Activated B cell treated with CpG ODN at 0.5 μM for 24 hours (primary cell): Measurements from ENCODE around the gene MED13. TPM values are rescaled to one million over a fixed set of nuclear protein-coding genes. Genes with fewer than 3 reads are reported as not detected.
A peak's percentile ranks its signal among the peaks of the same experiment; 100 is the strongest.

Source experiments
- ATAC-seq: fragments of 200-7000 bp; cut with Tn5 transposase; one replicate; pipeline ENCODE4 v1.10.0; 2021; ENCODE audit warnings: low read depth, mild to moderate bottlenecking, moderate library complexity
- CTCF ChIA-PET: fragments of 350-600 bp; sonication (Branson Sonifier 250); formaldehyde crosslinking; loops from one replicate; lab custom pipeline; 2021; ENCODE audit warnings: antibody characterized with exemption; lab: Charles Lee
- POLR2A ChIA-PET: fragments of 350-600 bp; sonication (Branson Sonifier 250); formaldehyde crosslinking; loops from one replicate; lab custom pipeline; 2021; ENCODE audit warnings: antibody characterized with exemption; lab: Charles Lee
- DNase-seq: peaks from one replicate; pipeline ENCODE4 v3.0.0; 2022
- H3K27ac Mint-ChIP-seq: one replicate; pipeline ENCODE4 v1.8.0; 2020; ENCODE audit warnings: mixed read lengths
- H3K27me3 Mint-ChIP-seq: one replicate; pipeline ENCODE4 v1.8.0; 2021; ENCODE audit warnings: mixed read lengths
- H3K36me3 Mint-ChIP-seq: one replicate; pipeline ENCODE4 v1.8.0; 2021; ENCODE audit warnings: low read depth, mixed read lengths
- H3K4me1 Mint-ChIP-seq: one replicate; pipeline ENCODE4 v1.8.0; 2021; ENCODE audit warnings: mixed read lengths
- H3K4me3 Mint-ChIP-seq: one replicate; pipeline ENCODE4 v1.8.0; 2020; ENCODE audit warnings: mild to moderate bottlenecking, mixed read lengths
- H3K9me3 Mint-ChIP-seq: one replicate; pipeline ENCODE4 v1.8.0; 2020; ENCODE audit warnings: mixed read lengths
- intact Hi-C: fragments of 100-400 bp; cut with micrococcal nuclease; formaldehyde crosslinking; loops from one replicate; pipeline ENCODE4 v1.15.1; 2024
- total RNA-seq: library from RNA; stranded (reverse); gene quantifications from 2 replicates; pipeline ENCODE4 v1.2.3, GENCODE V29; 2022
- TF ChIP-seq, protein P1 (sequence below): fragments of 200-600 bp; IDR thresholded peaks from one replicate; pipeline ENCODE4 v1.8.0; 2022; ENCODE audit warnings: antibody characterized with exemption, mild to moderate bottlenecking

MED13 gene
- total RNA-seq, 1 donor from 2014 or later, result 101 TPM

DNA sequence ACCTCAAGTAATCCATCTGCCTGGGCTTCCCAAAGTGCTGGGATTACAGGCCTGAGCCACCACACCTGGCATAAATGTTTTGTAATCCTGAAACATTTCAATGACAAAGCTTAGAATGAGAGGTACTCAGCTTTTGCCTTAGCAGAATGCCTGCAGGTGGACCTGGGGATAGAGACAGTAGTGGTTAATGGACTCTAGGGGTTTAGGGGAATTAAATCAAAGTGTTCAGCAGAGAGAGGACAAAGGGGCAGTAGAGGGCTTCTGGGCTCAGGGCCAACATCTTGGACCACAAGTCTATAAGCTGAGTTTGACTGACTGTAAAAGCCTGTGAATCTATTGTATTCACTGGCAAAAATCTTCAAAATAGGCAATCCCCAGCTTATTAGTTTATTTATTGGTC lies 36.0 kb upstream of the MED13 start:
- no peak for DNase-seq
- CTCF ChIA-PET, result interaction anchor here (0.9 to 4.7 kb wide), 2 partner anchors 9 to 36 kb away, joined by 3 to 30 read pairs; partner anchors contain the start of gene MED13

DNA sequence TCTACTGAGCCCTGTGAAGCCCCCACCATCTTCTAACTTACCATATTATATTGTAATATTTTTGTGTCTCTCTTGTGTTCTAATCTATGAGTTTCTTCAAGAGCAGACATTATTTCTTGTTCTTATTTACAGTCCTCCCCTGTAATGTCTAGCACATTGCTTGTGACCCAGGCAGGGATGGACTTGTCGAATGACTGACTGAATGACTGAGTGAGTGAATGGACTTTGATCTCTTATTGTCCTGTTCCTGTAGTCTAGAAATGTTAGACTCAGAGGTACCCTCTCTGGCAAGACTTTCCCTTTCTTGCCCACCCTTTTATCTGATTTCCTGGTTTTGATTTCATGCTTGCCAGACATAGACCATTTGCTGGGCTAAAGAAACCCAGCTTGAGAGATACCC lies 35.0 kb upstream of the MED13 start:
- DNase-seq (no peak), ATAC-seq (no peak)
- CTCF ChIA-PET, result interaction anchor here (0.9 to 4.7 kb wide), 2 partner anchors 10 to 35 kb away, joined by 3 to 30 read pairs; partner anchors contain the start of gene MED13
- no peaks in the 10 kb centered on the region for H3K9me3 Mint-ChIP-seq
- POLR2A ChIA-PET, result interaction anchor here (3.9 kb wide), 1 partner anchor 35 kb away, joined by 26 read pairs; the partner anchor contains the start of gene MED13
- peaks cover 32% of the 10 kb centered on the region for H3K4me1 Mint-ChIP-seq
- no peaks in the 10 kb centered on the region for H3K27me3 Mint-ChIP-seq
- intact Hi-C loops, result no loop called here
- no peaks in the 10 kb centered on the region for H3K36me3 Mint-ChIP-seq
- H3K4me3 Mint-ChIP-seq, result no peak overlapping the region
- H3K27ac Mint-ChIP-seq, result no peak overlapping the region
- TF ChIP-seq, protein P1, sequence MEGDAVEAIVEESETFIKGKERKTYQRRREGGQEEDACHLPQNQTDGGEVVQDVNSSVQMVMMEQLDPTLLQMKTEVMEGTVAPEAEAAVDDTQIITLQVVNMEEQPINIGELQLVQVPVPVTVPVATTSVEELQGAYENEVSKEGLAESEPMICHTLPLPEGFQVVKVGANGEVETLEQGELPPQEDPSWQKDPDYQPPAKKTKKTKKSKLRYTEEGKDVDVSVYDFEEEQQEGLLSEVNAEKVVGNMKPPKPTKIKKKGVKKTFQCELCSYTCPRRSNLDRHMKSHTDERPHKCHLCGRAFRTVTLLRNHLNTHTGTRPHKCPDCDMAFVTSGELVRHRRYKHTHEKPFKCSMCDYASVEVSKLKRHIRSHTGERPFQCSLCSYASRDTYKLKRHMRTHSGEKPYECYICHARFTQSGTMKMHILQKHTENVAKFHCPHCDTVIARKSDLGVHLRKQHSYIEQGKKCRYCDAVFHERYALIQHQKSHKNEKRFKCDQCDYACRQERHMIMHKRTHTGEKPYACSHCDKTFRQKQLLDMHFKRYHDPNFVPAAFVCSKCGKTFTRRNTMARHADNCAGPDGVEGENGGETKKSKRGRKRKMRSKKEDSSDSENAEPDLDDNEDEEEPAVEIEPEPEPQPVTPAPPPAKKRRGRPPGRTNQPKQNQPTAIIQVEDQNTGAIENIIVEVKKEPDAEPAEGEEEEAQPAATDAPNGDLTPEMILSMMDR, result no peak

More for the DNA sequence above, 36.0 kb upstream of the MED13 start:
- POLR2A ChIA-PET, result interaction anchor here (3.9 kb wide), 1 partner anchor 36 kb away, joined by 26 read pairs; the partner anchor contains the start of gene MED13
- intact Hi-C loops, result no loop called here
- Mint-ChIP-seq H3K9me3 (no peaks in the 10 kb centered on the region), H3K27ac (no peak overlapping the region), H3K36me3 (no peaks in the 10 kb centered on the region), H3K4me1 (peaks cover 32% of the 10 kb centered on the region), H3K4me3 (no peak overlapping the region), H3K27me3 (no peaks in the 10 kb centered on the region)
- ATAC-seq, result no peak
- TF ChIP-seq, protein P1, result no peak

DNA sequence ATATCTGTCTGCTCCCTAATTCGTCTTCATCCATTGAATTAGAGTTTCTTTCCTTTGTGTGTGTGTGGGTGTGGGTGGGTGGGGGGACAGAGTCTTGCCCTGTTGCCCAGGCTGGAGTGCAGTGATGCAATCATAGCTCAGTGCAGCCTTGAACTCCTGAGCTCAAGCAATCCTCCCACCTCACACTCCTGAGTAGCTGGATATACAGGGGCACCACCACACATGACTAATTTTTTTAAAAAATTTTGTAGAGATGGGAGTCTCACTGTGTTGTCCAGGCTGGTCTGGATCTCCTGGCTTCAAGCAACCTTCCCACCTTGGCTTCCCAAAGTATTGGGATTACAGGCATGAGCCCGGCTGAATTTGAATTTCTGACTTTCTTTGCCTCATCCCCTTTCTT lies 34.5 kb upstream of the MED13 start:
- no peaks in the 10 kb centered on the region for H3K36me3 Mint-ChIP-seq
- no peak overlapping the region for H3K4me3 Mint-ChIP-seq
- TF ChIP-seq, protein P1, result no peak
- H3K9me3 Mint-ChIP-seq, result no peaks in the 10 kb centered on the region
- H3K4me1 Mint-ChIP-seq, result peaks cover 32% of the 10 kb centered on the region
- ChIA-PET CTCF (interaction anchor here (4.7 kb wide), 1 partner anchor 10 kb away, joined by 30 read pairs; no protein-coding TSS in a partner anchor), POLR2A (interaction anchor here (1.7 to 3.9 kb wide), 2 partner anchors 10 to 34 kb away, joined by 9 to 26 read pairs; partner anchors contain the start of gene MED13)
- DNase-seq, result no peak
- intact Hi-C loops, result no loop called here
- no peak overlapping the region for H3K27ac Mint-ChIP-seq
- no peak for ATAC-seq
- H3K27me3 Mint-ChIP-seq, result no peaks in the 10 kb centered on the region

DNA sequence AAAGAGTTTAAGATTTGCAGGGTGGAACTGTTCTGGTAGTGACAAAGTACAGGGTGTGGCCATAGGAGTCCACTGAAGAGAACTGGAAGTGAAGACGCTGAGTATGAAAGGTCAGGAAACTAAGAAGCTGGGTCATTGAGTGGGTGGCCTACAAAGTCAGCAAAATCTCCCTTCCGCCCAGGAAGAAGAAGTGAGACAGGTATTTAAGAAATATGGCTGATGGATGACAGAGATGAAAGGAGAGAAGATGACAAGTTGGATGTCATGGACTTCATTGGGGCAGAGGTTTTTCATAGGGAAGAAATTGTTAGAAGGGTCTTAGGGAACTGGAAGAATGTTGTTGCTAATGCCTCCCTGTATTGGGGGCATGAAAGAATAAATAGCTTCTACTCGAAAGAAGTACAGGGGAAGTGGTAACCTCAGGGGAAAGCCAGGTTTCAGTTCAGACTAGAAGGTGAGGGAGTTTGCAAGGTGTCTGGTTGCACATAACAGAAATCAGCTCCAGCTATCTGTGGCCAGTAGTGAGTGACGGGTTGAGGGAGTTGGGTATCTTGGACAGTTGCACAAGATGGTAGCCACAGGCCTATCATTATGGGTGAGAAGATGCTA lies 33.6 kb upstream of the MED13 start:
- TF ChIP-seq, protein P1, result no peak
- peak; percentile 81 for ATAC-seq
- Mint-ChIP-seq H3K36me3 (no peaks in the 10 kb centered on the region), H3K4me1 (peaks cover 38% of the 10 kb centered on the region), H3K27me3 (no peaks in the 10 kb centered on the region), H3K9me3 (no peaks in the 10 kb centered on the region), H3K27ac (peak overlapping the region; percentile 84), H3K4me3 (peak overlapping the region; percentile 55)
- CTCF ChIA-PET, result interaction anchor here (0.5 to 4.7 kb wide), 3 partner anchors 11 to 134 kb away, joined by 3 to 30 read pairs (median 4); no protein-coding TSS in a partner anchor
- POLR2A ChIA-PET, result interaction anchor here (1.7 to 3.9 kb wide), 2 partner anchors 11 to 33 kb away, joined by 9 to 26 read pairs; partner anchors contain the start of gene MED13
- intact Hi-C loops, result loop anchor here (1.0 kb wide), 2 partner anchors 11 to 33 kb away; partner anchors contain the start of gene MED13
- DNase-seq, result no peak

DNA sequence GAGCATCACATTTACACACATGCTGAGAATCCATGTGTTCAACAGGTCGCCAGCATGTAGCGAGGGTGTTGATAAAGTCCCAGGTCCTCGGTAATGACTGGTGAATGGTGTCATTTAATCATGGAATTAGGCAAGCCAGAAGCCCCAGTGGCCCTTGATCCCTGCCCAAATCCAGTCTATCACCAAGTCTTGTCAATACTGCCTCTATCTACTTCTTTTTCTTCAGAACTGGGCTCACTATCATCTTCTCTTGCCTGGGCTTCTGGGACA lies 31.3 kb upstream of the MED13 start:
- TF ChIP-seq, protein P1, result no peak
- Mint-ChIP-seq H3K27ac (no peak overlapping the region), H3K4me3 (no peak overlapping the region), H3K36me3 (no peaks in the 10 kb centered on the region), H3K9me3 (no peaks in the 10 kb centered on the region), H3K4me1 (peaks cover 49% of the 10 kb centered on the region), H3K27me3 (no peaks in the 10 kb centered on the region)
- POLR2A ChIA-PET, result no interaction called here
- ATAC-seq (no peak), DNase-seq (no peak)
- intact Hi-C loops, result no loop called here
- CTCF ChIA-PET, result interaction anchor here (0.7 kb wide), 1 partner anchor 37 kb away, joined by 3 read pairs; no protein-coding TSS in a partner anchor
